Midbrain (tissue), 1 donor: ENCODE results near the gene GSKIP.
"Not testable (repeated sequence)": the region's sequence is repeated elsewhere in the genome, so short reads cannot be mapped to it uniquely, and the experiment has no call there.

Source experiments
- DNase-seq: peaks from one replicate; lab custom pipeline; 2025; lab: John Stamatoyannopoulos, UW

GSKIP gene, protein sequence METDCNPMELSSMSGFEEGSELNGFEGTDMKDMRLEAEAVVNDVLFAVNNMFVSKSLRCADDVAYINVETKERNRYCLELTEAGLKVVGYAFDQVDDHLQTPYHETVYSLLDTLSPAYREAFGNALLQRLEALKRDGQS

DNA sequence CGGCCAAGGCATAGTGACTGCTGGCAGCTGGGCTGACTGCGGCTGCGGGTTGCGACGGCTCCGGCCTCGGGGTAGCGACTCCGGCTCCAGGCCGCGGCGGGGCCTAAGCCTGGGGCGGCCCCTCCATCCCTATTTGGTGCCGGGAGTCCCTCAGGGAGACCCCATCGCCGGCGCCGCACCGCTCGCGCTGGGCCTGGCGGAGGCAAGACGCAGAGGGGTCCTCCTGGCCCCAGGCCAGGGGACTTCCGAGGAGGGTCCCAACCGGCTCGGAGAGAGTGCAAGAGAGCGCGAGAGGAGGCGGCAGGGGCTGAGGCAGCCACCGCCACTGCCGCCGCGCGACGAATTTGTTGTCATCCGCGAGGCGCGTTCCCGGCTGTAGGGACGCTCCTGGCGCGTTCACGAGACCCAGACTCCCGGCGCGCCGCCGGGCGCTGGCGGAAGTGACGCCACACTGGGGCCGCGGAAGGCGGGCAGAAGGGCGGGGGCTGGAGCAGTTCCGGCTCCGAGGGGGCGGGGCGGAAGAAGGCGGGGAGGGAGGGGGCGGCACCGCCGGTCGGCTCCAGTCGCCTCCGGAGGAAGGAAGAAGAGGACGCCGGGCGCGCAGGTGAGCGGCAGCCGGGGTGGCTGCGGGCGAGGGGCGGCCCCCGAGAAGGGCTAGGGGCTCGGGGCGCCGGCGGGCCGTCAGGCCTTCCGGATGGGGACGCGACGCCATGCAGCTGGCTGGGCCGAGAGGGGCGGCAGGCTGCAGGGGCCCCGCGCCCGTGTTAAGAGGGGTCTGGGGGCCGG lies at the start of gene GSKIP, which contains the start of gene ATG2B:
Gene GSKIP (plus strand): TSS at position 562 of the 786 bp plus-strand sequence. CDS start 18,722 bp downstream, outside the sequence.
Gene ATG2B (minus strand): TSS at position 377 of the 786 bp plus-strand sequence. CDS start 365 bp downstream, at position 12.
- DNase-seq = peak; percentile 97

- no peak for DNase-seq
Observed at GRCh38 chr14:96316087-96316486, 47.2 kb upstream of the GSKIP start.

- no peak for DNase-seq
Observed at GRCh38 chr14:96318836-96319235, 44.5 kb upstream of the GSKIP start.

DNA sequence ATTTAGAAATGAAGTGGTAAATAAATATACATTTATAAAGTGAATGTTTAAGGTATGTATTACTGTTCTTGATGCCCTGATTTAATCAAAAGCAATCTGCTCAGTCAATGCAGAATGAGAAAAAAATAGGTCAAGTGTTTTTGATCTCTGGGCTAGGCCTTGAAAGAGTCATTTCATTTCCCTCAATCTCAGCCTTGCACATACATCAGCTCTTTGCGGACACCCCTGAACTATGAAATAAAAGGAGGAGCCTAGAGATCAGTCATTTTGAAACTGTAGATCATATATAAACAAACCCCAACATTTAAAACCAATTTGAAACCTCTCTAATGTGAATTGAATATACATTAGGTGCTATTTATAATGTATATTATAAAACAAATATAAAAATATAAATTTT lies 42.7 kb upstream of the GSKIP start:
- no peak for DNase-seq

GRCh38 chr14:96324219-96324618 lies 39.1 kb upstream of the GSKIP start:
- DNase-seq = no peak

DNA sequence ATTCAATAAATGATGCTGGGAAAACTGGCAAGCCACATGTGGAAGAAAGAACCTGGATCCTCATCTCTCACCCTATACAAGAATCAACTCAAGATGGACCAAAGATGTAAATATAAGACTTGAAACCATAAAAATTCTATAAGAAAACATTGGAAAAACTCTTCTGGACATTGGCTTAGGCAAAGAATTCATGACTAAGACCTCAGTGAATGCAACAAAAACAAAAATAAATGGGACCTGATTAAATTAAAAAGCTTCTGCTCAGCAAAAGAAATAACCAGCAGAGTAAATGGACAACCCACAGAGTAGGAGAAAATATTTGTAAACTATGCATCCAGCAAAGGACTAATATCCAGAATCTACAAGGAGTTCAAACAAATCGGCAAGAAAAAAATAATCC lies 24.8 kb upstream of the GSKIP start:
- DNase-seq = no peak

- no peak for DNase-seq
Observed at GRCh38 chr14:96341323-96341722, 22.0 kb upstream of the GSKIP start.

GRCh38 chr14:96345669-96346068 lies 17.7 kb upstream of the GSKIP start:
- DNase-seq = no peak

DNA sequence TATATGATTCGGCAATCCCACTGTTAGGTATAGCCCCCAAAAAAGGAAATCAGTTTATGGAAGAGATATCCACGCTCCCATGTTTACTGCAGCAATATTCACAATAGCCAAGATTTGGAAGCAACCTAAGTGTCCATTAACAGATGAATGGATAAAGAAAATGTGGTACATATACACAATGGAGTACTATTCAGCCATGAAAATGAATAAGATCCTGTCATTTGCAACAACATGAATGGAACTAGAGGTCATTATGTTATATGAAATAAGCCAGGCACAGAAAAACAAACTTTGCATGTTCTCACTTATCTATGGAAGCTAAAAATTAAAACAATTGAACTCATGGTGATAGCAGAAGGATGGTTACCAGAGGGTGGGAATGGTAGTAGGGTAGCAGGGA lies 15.4 kb upstream of the GSKIP start:
- DNase-seq = not testable (repeated sequence)

DNA sequence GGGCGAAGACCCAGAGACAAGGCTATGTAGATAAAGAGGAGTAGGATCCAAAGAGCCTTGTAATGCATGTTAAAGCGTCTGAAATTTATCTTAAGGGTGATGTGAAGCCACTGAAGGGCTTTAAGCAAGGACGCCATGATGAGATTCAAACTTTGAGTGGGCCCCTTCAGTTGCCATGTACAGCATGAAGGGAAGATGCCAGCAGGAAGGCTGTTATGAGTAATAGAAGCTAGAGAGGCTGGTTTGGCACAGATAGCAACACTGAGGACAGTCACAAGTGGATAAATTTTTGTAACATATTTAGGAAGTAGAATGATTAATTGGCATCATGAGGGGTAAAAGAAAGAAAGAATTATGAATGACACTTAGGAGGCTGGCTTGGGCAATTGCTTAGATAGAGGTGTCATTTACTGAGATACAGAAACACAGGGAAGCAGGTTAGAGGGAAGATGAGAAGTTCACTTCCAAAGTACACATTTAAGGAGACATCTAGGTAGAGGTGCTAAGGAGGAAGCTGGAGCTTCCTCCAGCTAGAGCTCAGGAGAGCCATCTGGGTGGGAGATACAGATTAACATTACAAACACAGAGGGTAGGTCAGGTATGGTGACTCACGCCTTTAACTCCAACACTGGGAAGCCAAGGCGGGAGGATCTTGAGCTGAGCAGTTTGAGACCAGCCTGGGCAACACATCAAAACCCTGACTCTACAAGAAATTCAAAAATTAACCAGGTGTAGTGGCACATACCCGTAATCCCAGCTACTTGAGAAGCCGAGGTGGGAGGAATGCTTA lies 13.8 kb upstream of the GSKIP start:
- no peak for DNase-seq

- no peak for DNase-seq
Observed at GRCh38 chr14:96351986-96352385, 11.3 kb upstream of the GSKIP start.

DNA sequence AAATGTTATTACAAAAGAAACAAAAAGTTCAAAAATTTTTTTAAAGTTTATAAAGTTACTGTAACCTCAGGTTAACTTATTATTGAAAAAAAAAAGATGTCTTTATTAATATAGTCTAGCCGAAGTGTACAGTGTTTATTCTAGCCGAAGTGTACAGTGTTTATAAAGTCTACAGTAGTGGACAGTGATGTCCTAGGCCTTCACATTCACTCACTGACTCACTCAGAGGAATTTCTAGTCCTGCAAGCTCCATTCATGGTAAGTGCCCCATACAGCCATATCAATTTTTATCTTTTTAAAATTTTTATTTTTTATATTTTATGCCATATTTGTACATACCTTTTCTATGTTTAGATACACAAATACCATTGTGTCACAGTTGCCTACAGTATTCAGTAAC lies 10.6 kb upstream of the GSKIP start:
- no peak for DNase-seq

DNA sequence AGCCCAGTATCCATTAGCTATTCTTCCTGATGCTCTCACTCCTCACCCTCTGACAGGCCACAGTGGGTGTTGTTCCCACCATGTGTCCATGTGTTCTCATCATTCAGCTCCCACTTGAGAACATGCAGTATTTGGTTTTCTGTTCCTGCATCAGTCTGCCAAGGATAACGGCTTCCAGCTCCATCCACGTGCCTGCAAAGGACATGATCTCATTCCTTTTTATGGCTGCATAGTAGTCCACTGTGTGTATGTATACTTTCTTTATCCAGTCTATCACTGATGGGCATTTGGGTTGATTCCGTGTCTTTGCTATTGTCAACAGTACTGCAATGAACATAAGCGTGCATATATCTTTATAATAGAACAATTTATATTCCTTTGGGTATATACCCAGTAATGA lies 9.1 kb upstream of the GSKIP start:
- no peak for DNase-seq

- DNase-seq = no peak
Observed at GRCh38 chr14:96357216-96357615, 6.1 kb upstream of the GSKIP start.

DNA sequence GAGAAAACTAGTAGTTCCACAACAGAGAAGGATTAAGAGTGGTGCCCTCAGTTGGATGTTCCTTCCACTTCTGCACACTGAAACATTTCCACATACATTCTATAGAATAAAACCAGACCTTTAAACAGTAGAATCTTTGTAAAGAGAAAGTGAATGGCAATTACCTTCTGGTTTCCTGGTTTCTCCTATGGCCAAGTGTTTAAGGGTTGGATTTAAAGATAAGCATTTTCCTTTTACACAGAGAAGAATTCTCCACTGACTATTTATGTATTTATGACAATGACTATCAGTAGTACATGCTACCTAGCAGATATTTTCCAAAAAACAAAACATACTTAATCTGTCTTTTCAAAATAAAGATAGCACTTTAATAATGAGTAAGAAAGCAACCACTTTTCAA lies 3.4 kb upstream of the GSKIP start:
- DNase-seq = no peak

DNA sequence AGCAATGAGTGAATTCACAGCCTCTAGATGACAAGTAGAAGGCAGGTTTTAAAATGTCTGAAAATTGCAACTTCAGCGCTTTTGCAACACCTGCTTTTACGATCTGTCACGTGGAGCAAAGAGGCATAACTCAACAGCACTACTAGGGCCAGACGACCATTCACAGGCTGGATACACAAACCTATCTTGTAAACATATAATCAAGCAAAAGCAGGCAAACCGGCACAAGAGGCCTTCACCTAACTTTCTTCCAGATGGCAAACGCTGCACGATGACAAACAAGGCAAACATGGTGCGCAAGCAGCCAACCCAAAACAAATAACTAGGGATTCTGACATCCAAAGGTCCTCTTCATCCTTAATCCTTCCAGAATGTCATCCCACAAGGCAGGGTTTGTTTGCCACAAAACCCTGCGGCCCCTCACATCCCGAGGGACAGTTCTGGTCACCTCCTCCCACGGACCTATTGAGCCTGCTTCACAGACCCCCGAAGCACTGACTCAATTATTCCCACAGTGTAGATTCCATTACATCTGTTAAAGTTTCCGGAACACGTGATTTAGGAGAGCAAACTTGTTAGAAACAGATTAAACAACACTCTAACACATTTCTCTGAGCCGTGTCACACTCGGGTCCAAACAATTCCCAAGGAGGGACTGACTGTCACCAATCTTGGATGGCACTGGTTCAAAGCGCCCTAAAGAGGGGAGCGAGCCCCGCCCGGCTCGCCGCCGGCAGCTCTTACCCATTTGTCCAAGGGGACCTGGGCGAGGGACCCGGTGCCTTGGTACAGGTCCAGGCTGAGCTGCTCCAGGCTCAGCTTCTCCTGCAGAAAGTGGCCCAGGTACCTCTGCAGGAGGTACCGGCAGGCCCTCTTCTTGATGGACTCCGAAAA lies 1.0 kb upstream of the GSKIP start:
- peak; percentile 15 for DNase-seq

- DNase-seq = peak; percentile 11
Observed at GRCh38 chr14:96363751-96364336, 518 bp downstream of the GSKIP start.

DNA sequence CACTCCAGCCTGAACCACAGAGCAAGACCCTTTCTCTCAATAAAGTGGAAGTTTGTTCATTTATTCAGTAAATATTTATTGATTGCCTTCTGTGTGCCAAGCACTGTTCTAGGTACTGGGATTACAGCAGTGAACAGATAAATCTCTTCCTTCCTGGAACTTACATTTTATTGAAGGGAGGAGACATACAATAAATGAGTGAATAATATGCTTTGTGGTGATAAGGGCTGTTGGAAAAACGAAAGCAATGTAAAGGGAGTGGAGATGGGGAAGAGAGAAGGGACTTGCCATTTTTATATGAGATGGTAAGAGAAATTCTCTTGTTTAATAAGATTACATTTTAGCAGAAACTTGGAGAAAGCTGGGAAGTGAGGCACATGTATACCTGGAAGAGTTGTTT lies 1.6 kb downstream of the GSKIP start:
- no peak for DNase-seq

DNA sequence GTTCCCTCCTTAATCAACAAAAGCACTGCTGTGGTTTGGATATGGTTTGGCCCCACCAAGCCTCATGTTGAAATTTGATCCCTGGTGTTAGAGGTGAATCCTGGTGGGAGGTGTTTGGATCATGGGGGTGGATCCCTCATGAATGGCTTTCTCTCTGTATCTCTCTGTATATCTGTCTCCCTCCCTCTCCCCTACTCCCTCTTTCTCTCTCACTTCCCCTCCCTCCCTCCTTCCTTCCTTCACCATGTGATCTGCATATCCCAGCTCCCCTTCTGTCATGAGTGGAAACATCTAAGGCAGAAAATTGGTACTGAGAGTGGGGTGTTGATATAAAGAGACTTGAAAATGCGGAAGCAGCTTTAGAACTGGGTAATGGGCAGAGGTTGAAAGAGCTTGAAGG lies 5.2 kb downstream of the GSKIP start:
- no peak for DNase-seq

DNA sequence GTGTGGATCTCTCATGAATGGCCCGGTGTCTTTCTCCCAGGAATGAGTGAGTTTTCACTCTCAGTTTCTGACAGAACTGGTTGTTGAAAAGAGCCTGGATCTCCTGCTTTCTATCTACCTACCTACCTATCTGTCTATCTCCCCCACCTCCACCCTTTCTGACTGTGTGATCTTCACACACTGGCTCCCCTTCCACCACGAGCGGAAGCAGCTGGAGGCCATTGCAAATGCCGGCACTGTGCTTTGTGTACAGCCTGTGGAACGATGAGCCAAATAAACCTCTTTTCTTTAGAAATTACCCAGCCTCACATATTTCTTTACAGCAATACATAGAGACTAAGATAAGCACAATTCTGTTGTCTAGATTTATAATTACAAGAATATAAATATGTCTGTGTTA lies 7.2 kb downstream of the GSKIP start:
- no peak for DNase-seq

DNA sequence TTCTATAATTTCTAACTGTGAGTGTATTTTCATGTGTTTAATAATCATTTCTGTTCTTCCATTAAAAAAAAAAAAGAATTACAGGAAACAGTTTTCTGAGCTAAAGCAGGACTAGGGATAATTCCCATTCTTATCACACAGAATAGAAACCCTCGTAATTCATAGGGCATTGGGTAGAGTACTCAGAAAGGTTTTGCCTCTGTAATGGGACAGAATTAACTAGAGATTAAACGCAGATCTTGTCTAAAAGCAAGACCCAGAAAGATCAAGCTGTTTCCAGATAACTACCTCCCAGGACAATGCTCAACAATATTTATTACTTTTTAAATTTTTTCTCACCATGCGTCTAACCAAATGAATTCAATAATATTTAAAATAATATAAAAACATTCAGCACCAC lies 10.2 kb downstream of the GSKIP start:
- DNase-seq = no peak
